H1 (cell line): ENCODE data around the gene STOML1.

Experiments used
- CTBP2 ChIP-seq: IDR thresholded peaks from 2 replicates; pipeline ENCODE4 v1.7.0; 2011; ENCODE audit warnings: borderline replicate concordance, mild to moderate bottlenecking, moderate library complexity, mixed read lengths, low read length; ENCODE audit not compliant: insufficient read depth, insufficient read length
- CTCF ChIP-seq, 3 experiments: IDR thresholded peaks; 1 replicate in 2 of 3; 2 replicates in 1 of 3; pipeline versions ENCODE4 v1.5.1 to v1.6.1; 2011; ENCODE audit warnings: low read length in 3 of 3, mild to moderate bottlenecking in 3 of 3, inconsistent platforms in 2 of 3, low read depth in 1 of 3, moderate library complexity in 1 of 3; ENCODE audit not compliant: insufficient read depth in 1 of 3; ENCODE audit errors: control extremely low read depth in 1 of 3
- JUND ChIP-seq: IDR thresholded peaks from 2 replicates; pipeline ENCODE4 v1.6.1; 2011; ENCODE audit warnings: mild to moderate bottlenecking, improper control_type of control experiment, low read length
- POLR2A ChIP-seq, 2 experiments: IDR thresholded peaks; 1 replicate in 1 of 2; 2 replicates in 1 of 2; pipeline ENCODE4 v1.6.1; 2011; ENCODE audit warnings: low read depth in 2 of 2, low read length in 2 of 2, mild to moderate bottlenecking in 2 of 2; ENCODE audit errors: control extremely low read depth in 1 of 2
- POLR2AphosphoS5 ChIP-seq: IDR thresholded peaks from 2 replicates; pipeline ENCODE4 v1.6.1; 2011; ENCODE audit warnings: low read depth, low read length
- SP1 ChIP-seq: IDR thresholded peaks from 2 replicates; pipeline ENCODE4 v1.6.1; 2011; ENCODE audit warnings: low read depth, low read length
- SP2 ChIP-seq: IDR thresholded peaks from 2 replicates; pipeline ENCODE4 v1.6.1; 2012; ENCODE audit warnings: mild to moderate bottlenecking, low read length, inconsistent platforms
- TAF7 ChIP-seq: optimal IDR thresholded peaks from 2 replicates; pipeline ENCODE3; 2011; ENCODE audit warnings: low read depth, mild to moderate bottlenecking, inconsistent platforms, low read length, moderate library complexity, borderline replicate concordance
- USF2 ChIP-seq: IDR thresholded peaks from 2 replicates; pipeline ENCODE4 v1.6.1; 2011; ENCODE audit warnings: low read length, improper control_type of control experiment

- TF ChIP-seq TAF7, result no peak
- no peak for TF ChIP-seq SP1
- no peak for TF ChIP-seq USF2
- TF ChIP-seq CTCF (IDR thresholded peaks at IDR 0.05; ENCODE audit: control extremely low read depth in 1 of 3, insufficient read depth in 1 of 3, low read depth in 1 of 3, low read length in 3 of 3), result no peak
- no peak for TF ChIP-seq POLR2A (IDR thresholded peaks at IDR 0.05; ENCODE audit: control extremely low read depth in 1 of 2, low read depth in 2 of 2, low read length in 2 of 2)
- TF ChIP-seq CTBP2, result no peak
- TF ChIP-seq POLR2AphosphoS5, result no peak
- TF ChIP-seq JUND, result no peak
- TF ChIP-seq SP2, result no peak
Observed at GRCh38 chr15:73941871-73942635, 50.0 kb downstream of the STOML1 start.
